A549 (cell line): ENCODE data around the gene SKOR1. TPM values are rescaled to one million over a fixed set of nuclear protein-coding genes. Genes with fewer than 3 reads are reported as not detected.

ENCODE experiments used
- ATAC-seq, 2 experiments: fragments of 200-7000 bp in 1 of 2; fragments of >200 bp in 1 of 2; cut with Nextera tagmentation in 1 of 2; cut with Tn5 transposase in 1 of 2; 3 replicates each; pipeline versions ENCODE4 v1.8.0 to v1.9.1; 2018 to 2020; ENCODE audit warnings: mild to moderate bottlenecking in 1 of 2, moderate library complexity in 1 of 2
- CTCF ChIA-PET: fragments of 300-600 bp; sonication (Branson Sonifier 250); formaldehyde crosslinking; extraction: SDS; loops from one replicate; lab custom pipeline; 2021; ENCODE audit warnings: antibody characterized with exemption, inconsistent platforms; lab: Yijun Ruan, JAX
- POLR2A ChIA-PET: fragments of 350-600 bp; formaldehyde crosslinking; extraction: SDS; loops from one replicate; lab custom pipeline; 2021; ENCODE audit warnings: antibody characterized with exemption, inconsistent platforms; lab: Yijun Ruan, JAX
- DNase-seq, 2 experiments: peaks; one replicate each; pipeline versions ENCODE4 v3.0.0 to v3.0.0-alpha.2; 2011 to 2016; ENCODE audit warnings: low read depth in 1 of 2, low spot score in 1 of 2
- FAIRE-seq: peaks from 2 replicates; lab custom pipeline; 2011; peaks lifted over from hg19 to GRCh38; lab: Jason Lieb, UNC
- H3K27ac ChIP-seq, 2 experiments: fragments of >200 bp; sonication (Bioruptor Twin); formaldehyde crosslinking; 3 replicates each; pipeline ENCODE4 v1.5.1; 2016 to 2017
- H3K4me1 ChIP-seq: fragments of >200 bp; sonication (Bioruptor Twin); formaldehyde crosslinking; 3 replicates; pipeline ENCODE4 v1.6.1; 2016
- H3K4me2 ChIP-seq: fragments of >200 bp; sonication (Bioruptor Twin); formaldehyde crosslinking; 3 replicates; pipeline ENCODE4 v1.6.1; 2016
- H3K4me3 ChIP-seq: fragments of >200 bp; sonication (Bioruptor Twin); formaldehyde crosslinking; 3 replicates; pipeline ENCODE4 v1.5.1; 2016
- H3K9me3 ChIP-seq: fragments of >200 bp; sonication (Bioruptor Twin); formaldehyde crosslinking; 3 replicates; pipeline ENCODE4 v1.6.1; 2016
- CBX2 ChIP-seq: fragments of 200-600 bp; sonication (generic); IDR thresholded peaks from 2 replicates; pipeline ENCODE4 v1.6.1; 2016; ENCODE audit warnings: low read depth, mild to moderate bottlenecking, borderline replicate concordance
- CEBPB ChIP-seq, 2 experiments: fragments of >200 bp in 1 of 2; sonication (Bioruptor Twin) in 1 of 2; formaldehyde crosslinking in 1 of 2; IDR thresholded peaks; 2 replicates each; pipeline ENCODE4 v1.6.1; 2012 to 2016
- EHF ChIP-seq: fragments of 250-450 bp; sonication (Bioruptor Pico); IDR thresholded peaks from 2 replicates; pipeline ENCODE4 v1.5.0; 2020; ENCODE audit warnings: mild to moderate bottlenecking
- FOSL2 ChIP-seq, 2 experiments: fragments of 450-650 bp in 1 of 2; fragments of >200 bp in 1 of 2; sonication (Bioruptor Twin) in 1 of 2; formaldehyde crosslinking; IDR thresholded peaks; 2 replicates each; pipeline versions ENCODE4 v1.5.0 to v1.6.1; 2016 to 2020; ENCODE audit warnings: mild to moderate bottlenecking in 1 of 2, moderate library complexity in 1 of 2
- HDAC2 ChIP-seq: fragments of 200-600 bp; sonication (generic); IDR thresholded peaks from 2 replicates; pipeline ENCODE4 v1.6.1; 2016
- HOXA7 ChIP-seq: fragments of 250-450 bp; sonication (Bioruptor Pico); IDR thresholded peaks from 2 replicates; pipeline ENCODE4 v1.5.0; 2020; ENCODE audit warnings: mild to moderate bottlenecking, moderate library complexity
- HOXB13 ChIP-seq: fragments of 250-450 bp; sonication (Bioruptor Pico); IDR thresholded peaks from 2 replicates; pipeline ENCODE4 v1.5.0; 2020; ENCODE audit warnings: low read depth, mild to moderate bottlenecking, moderate library complexity
- JUN ChIP-seq, 2 experiments: fragments of >200 bp; sonication (Bioruptor Twin); formaldehyde crosslinking; IDR thresholded peaks; 2 replicates in 1 of 2; 3 replicates in 1 of 2; pipeline ENCODE4 v1.6.1; 2016 to 2017
- JUNB ChIP-seq: fragments of >200 bp; sonication (Bioruptor Twin); formaldehyde crosslinking; IDR thresholded peaks from 2 replicates; pipeline ENCODE4 v1.6.1; 2016
- KDM1A ChIP-seq: fragments of 200-600 bp; sonication (generic); IDR thresholded peaks from 2 replicates; pipeline ENCODE4 v1.6.1; 2016; ENCODE audit warnings: low read depth, mild to moderate bottlenecking
- KDM5A ChIP-seq: fragments of 200-600 bp; sonication (generic); IDR thresholded peaks from 2 replicates; pipeline ENCODE4 v1.6.1; 2016; ENCODE audit warnings: antibody characterized with exemption, mild to moderate bottlenecking
- MAFK ChIP-seq: fragments of 450-650 bp; IDR thresholded peaks from 2 replicates; pipeline ENCODE4 v1.6.1; 2014; ENCODE audit not compliant: partially characterized antibody
- MAZ ChIP-seq: fragments of 150-350 bp; IDR thresholded peaks from 2 replicates; pipeline ENCODE4 v1.6.1; 2014; ENCODE audit warnings: antibody characterized with exemption, low read depth, low read length, borderline replicate concordance
- MYC ChIP-seq: IDR thresholded peaks from 2 replicates; pipeline ENCODE4 v1.6.1; 2012; ENCODE audit warnings: mild to moderate bottlenecking, inconsistent platforms, low read length, improper control_type of control experiment, borderline replicate concordance
- NPAS2 ChIP-seq: fragments of 250-450 bp; sonication (Bioruptor Pico); IDR thresholded peaks from 2 replicates; pipeline ENCODE4 v1.8.0; 2022; ENCODE audit warnings: mild to moderate bottlenecking, moderate library complexity, borderline replicate concordance
- NR3C1 ChIP-seq: fragments of >200 bp; sonication (Bioruptor Twin); formaldehyde crosslinking; IDR thresholded peaks from 3 replicates; pipeline ENCODE4 v1.6.1; 2017
- PHF8 ChIP-seq: fragments of 200-600 bp; sonication (generic); IDR thresholded peaks from 2 replicates; pipeline ENCODE4 v1.6.1; 2016; ENCODE audit warnings: low read depth, mild to moderate bottlenecking, antibody characterized with exemption, moderate library complexity, borderline replicate concordance
- RCOR1 ChIP-seq: fragments of 150-350 bp; IDR thresholded peaks from 2 replicates; pipeline ENCODE4 v1.6.1; 2014; ENCODE audit warnings: antibody characterized with exemption, low read length, low read depth
- RFX5 ChIP-seq: fragments of 450-650 bp; IDR thresholded peaks from 2 replicates; pipeline ENCODE4 v1.7.1; 2014; ENCODE audit warnings: antibody characterized with exemption, mild to moderate bottlenecking, moderate library complexity
- RNF2 ChIP-seq: fragments of 200-600 bp; sonication (generic); IDR thresholded peaks from 2 replicates; pipeline ENCODE4 v1.6.1; 2016; ENCODE audit warnings: low read depth, mild to moderate bottlenecking, antibody characterized with exemption, moderate library complexity, borderline replicate concordance
- SMC3 ChIP-seq: fragments of >200 bp; sonication (Bioruptor Twin); formaldehyde crosslinking; IDR thresholded peaks from 3 replicates; pipeline ENCODE4 v1.6.1; 2018; ENCODE audit warnings: inconsistent platforms
- TFCP2L1 ChIP-seq: fragments of 250-450 bp; sonication (Bioruptor Pico); IDR thresholded peaks from 2 replicates; pipeline ENCODE4 v1.5.0; 2021; ENCODE audit warnings: mild to moderate bottlenecking
- TP53 ChIP-seq: fragments of 250-450 bp; sonication (Bioruptor Pico); IDR thresholded peaks from 2 replicates; pipeline ENCODE4 v1.5.0; 2021; ENCODE audit warnings: mild to moderate bottlenecking, moderate library complexity
- ZC3H11A ChIP-seq: fragments of 450-650 bp; IDR thresholded peaks from 2 replicates; pipeline ENCODE4 v1.6.1; 2014; ENCODE audit warnings: antibody characterized with exemption, mild to moderate bottlenecking
- ZFP36 ChIP-seq: fragments of 450-650 bp; IDR thresholded peaks from 2 replicates; pipeline ENCODE4 v1.6.1; 2014; ENCODE audit warnings: borderline replicate concordance; ENCODE audit not compliant: partially characterized antibody
- WGBS: methylation state at CpG from one replicate; pipeline ENCODE4 v1.1.6; 2017; ENCODE audit errors: missing lambda C conversion rate; 5-methylcytosine and 5-hydroxymethylcytosine counted together
- polyA plus RNA-seq, 4 experiments: library from polyadenylated mRNA; depleted of rRNA in 3 of 4; stranded (reverse); fragments of >200 nt; fragmentation: RNase III in 1 of 4; extraction: RNeasy Plus Mini Kit Qiagen cat#74134 plus additional on column Dnase treatment in 1 of 4; gene quantifications; 2 replicates in 3 of 4; 3 replicates in 1 of 4; pipeline ENCODE4 v1.2.3, GENCODE V29; 2011 to 2017
- TF ChIP-seq, protein P1 (sequence below): fragments of 150-350 bp; IDR thresholded peaks from 2 replicates; pipeline ENCODE4 v1.6.1; 2014; ENCODE audit warnings: low read depth, mild to moderate bottlenecking, low read length
- TF ChIP-seq, protein P2 (sequence below): IDR thresholded peaks from 2 replicates; pipeline ENCODE4 v1.6.1; 2012
- TF ChIP-seq, protein P3 (sequence below): IDR thresholded peaks from 2 replicates; pipeline ENCODE4 v1.6.1; 2012
- TF ChIP-seq, protein P4 (sequence below): IDR thresholded peaks from 2 replicates; pipeline ENCODE4 v1.6.1; 2012; ENCODE audit warnings: low read depth, borderline replicate concordance

SKOR1 gene
- polyA plus RNA-seq, 2 of the 4 experiments (the other 2 are of a cell fraction): 0.03 to 0.05 TPM

DNA sequence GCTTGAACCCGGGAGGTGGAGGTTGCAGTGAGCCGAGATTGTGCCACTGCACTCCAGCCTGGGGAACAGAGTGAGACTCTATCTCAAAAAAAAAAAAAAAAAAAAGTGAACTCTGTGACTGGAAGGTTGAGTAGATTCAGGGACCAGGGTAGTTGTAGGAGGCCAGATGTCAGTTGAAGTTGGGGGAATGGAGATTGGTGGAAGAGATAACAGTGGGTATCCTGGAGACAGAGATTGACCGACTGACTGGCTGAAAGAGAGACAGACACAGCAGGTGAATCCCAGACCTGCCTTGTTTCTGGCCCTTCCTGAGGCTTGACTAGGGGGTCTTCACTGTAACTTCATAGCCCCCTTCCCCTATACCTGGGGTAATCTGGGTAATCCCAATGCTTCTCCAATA is 36.7 kb downstream of the SKOR1 start:
- CTCF ChIA-PET: interaction anchor here (0.7 to 5.8 kb wide), 15 partner anchors 11 to 1266 kb away, joined by 3 to 206 read pairs (median 12); no protein-coding TSS in a partner anchor
- 90% methylated on average over 3 of the region's 3 CpGs for WGBS
- no peak overlapping the region for H3K4me2 ChIP-seq
- FAIRE-seq (no peak), ATAC-seq (no peak), DNase-seq (no peak)
- no peak for TF ChIP-seq RNF2
- no peak for TF ChIP-seq FOSL2 (IDR thresholded peaks at IDR 0.05)
- no peak for TF ChIP-seq FOSL2 (CRISPR knock-in tag; IDR thresholded peaks at IDR 0.05)
- H3K4me1 ChIP-seq: peaks cover 10% of the 10 kb centered on the region; the same call in 2 of the 3 replicates
- no peak overlapping the region for H3K27ac ChIP-seq
- POLR2A ChIA-PET: no interaction called here
- H3K4me3 ChIP-seq: no peak overlapping the region
- no peaks in the 10 kb centered on the region for H3K9me3 ChIP-seq

DNA sequence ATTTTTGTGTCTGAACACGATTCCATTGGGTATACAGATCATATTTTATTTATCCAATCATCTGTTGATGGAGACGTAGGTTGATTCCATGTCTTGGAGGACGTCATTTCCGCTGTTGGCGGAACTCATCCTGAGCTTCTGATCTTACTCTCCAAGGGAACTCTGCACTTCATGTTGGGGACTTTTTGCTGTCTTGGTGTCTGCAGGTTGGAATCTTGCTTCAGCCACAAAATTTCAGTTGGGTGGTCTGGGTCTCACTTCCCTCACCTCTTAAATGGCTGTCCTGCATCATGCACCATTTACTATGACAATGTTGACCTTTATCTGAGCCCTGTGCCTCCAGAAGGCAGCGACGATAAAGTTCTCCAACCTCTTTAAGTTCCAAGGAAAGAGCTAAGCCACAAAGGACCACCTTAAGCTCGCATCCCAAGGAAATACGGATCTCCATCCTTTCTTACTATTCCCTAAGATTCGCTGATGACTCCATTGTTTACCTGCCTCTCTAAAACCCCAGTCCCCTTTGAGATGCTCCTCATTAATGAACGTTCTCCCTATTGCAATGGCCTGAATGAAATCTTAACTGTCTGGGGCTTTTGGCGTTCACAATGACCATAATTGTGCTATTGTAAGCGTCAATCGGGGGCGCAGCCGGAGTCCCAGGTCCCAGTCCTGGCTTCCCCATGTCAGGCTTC is 37.6 kb downstream of the SKOR1 start:
- DNase-seq (no peak), ATAC-seq (peak; percentile 2 to 21; a peak in 3 of 6 replicates), FAIRE-seq (no peak)
- Histone ChIP-seq H3K4me1 (peaks cover 10% of the 10 kb centered on the region; the same call in 2 of the 3 replicates), H3K27ac (peak overlapping the region; percentile 78 to 89), H3K4me2 (peak overlapping the region; percentile 68), H3K9me3 (no peaks in the 10 kb centered on the region), H3K4me3 (no peak overlapping the region)
- POLR2A ChIA-PET: interaction anchor here (0.5 to 1.8 kb wide), 3 partner anchors 167 to 292 kb away, joined by 5 to 8 read pairs (median 7); partner anchors contain the start of gene PIAS1
- no peak for TF ChIP-seq JUNB
- no peak for TF ChIP-seq HDAC2
- no peak for TF ChIP-seq KDM1A
- TF ChIP-seq HOXA7 (CRISPR knock-in tag): no peak
- no peak for TF ChIP-seq RFX5
- no peak for TF ChIP-seq MYC
- no peak for TF ChIP-seq CEBPB (IDR thresholded peaks at IDR 0.05)
- TF ChIP-seq NR3C1: no peak
- TF ChIP-seq SMC3: no peak
- no peak for TF ChIP-seq TFCP2L1
- no peak for TF ChIP-seq PHF8
- no peak for TF ChIP-seq EHF
- no peak for TF ChIP-seq FOSL2 (IDR thresholded peaks at IDR 0.05)
- TF ChIP-seq FOSL2 (CRISPR knock-in tag; IDR thresholded peaks at IDR 0.05): no peak
- no peak for TF ChIP-seq KDM5A
- TF ChIP-seq MAZ: no peak
- no peak for TF ChIP-seq HOXB13 (CRISPR knock-in tag)
- 60% methylated on average over 16 of the region's 16 CpGs for WGBS
- CTCF ChIA-PET: interaction anchor here (0.5 to 5.8 kb wide), 76 partner anchors 12 to 458 kb away, joined by 3 to 206 read pairs (median 5); partner anchors contain the start of genes CALML4 and PIAS1

DNA sequence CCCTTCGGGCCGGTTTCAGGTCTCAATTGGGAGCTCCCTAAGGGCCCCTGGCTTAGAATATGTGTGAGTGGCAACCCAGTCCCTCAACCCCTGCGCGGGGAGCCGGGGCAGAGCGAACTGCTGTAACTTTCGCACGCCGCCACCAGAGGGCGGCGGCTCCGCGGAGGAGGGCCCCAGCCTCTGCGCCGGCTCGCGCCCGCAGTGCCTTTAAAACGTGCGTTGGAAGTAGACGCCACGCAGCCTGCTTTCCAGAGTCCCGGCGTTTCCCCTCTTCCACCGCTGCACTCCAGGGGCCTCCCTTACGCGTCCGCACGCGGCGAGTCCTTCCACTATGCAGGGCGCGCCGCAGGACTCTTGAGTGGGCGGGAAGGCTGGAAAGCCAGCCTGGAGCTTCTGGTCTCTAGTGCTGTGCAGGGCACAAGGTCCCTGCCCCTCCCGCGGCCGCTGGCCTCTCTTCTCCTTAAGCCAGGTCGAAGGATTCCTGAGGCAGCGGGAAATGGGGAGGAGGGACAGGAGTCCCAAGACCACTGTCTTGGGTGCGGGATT is 38.2 kb downstream of the SKOR1 start:
- Histone ChIP-seq H3K4me3 (peak overlapping the region; percentile 40), H3K4me2 (peak overlapping the region; percentile 68), H3K27ac (peak overlapping the region; percentile 78 to 89), H3K9me3 (no peaks in the 10 kb centered on the region), H3K4me1 (peaks cover 10% of the 10 kb centered on the region; the same call in 2 of the 3 replicates)
- peak; percentile 97 for ATAC-seq
- WGBS: 5% methylated on average over 22 of the region's 41 CpGs
- CTCF ChIA-PET: interaction anchor here (0.5 to 5.8 kb wide), 87 partner anchors 12 to 459 kb away, joined by 3 to 206 read pairs (median 5); partner anchors contain the start of genes CALML4 and PIAS1
- FAIRE-seq: no peak
- POLR2A ChIA-PET: interaction anchor here (0.7 to 1.8 kb wide), 4 partner anchors 20 to 292 kb away, joined by 3 to 8 read pairs (median 5); partner anchors contain the start of gene PIAS1
- peak; percentile 82 to 87 for DNase-seq
- TF ChIP-seq, protein P1, sequence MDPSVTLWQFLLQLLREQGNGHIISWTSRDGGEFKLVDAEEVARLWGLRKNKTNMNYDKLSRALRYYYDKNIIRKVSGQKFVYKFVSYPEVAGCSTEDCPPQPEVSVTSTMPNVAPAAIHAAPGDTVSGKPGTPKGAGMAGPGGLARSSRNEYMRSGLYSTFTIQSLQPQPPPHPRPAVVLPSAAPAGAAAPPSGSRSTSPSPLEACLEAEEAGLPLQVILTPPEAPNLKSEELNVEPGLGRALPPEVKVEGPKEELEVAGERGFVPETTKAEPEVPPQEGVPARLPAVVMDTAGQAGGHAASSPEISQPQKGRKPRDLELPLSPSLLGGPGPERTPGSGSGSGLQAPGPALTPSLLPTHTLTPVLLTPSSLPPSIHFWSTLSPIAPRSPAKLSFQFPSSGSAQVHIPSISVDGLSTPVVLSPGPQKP: no peak
- no peak for TF ChIP-seq ZFP36
- TF ChIP-seq, protein P2, sequence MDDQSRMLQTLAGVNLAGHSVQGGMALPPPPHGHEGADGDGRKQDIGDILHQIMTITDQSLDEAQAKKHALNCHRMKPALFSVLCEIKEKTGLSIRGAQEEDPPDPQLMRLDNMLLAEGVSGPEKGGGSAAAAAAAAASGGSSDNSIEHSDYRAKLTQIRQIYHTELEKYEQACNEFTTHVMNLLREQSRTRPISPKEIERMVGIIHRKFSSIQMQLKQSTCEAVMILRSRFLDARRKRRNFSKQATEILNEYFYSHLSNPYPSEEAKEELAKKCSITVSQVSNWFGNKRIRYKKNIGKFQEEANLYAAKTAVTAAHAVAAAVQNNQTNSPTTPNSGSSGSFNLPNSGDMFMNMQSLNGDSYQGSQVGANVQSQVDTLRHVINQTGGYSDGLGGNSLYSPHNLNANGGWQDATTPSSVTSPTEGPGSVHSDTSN: no peak
- TF ChIP-seq MAFK: no peak
- TF ChIP-seq HDAC2: no peak
- TF ChIP-seq RCOR1: no peak
- TF ChIP-seq PHF8: no peak
- TF ChIP-seq, protein P3, sequence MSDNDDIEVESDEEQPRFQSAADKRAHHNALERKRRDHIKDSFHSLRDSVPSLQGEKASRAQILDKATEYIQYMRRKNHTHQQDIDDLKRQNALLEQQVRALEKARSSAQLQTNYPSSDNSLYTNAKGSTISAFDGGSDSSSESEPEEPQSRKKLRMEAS: peak; percentile 88
- no peak; the same call in 1 of the 2 replicates for TF ChIP-seq MAZ
- TF ChIP-seq, protein P4, sequence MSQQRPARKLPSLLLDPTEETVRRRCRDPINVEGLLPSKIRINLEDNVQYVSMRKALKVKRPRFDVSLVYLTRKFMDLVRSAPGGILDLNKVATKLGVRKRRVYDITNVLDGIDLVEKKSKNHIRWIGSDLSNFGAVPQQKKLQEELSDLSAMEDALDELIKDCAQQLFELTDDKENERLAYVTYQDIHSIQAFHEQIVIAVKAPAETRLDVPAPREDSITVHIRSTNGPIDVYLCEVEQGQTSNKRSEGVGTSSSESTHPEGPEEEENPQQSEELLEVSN: peak; percentile 82
- no peak for TF ChIP-seq FOSL2 (IDR thresholded peaks at IDR 0.05)
- TF ChIP-seq FOSL2 (CRISPR knock-in tag; IDR thresholded peaks at IDR 0.05): peak; percentile 7; the same call in 1 of the 2 replicates
- TF ChIP-seq JUN (IDR thresholded peaks at IDR 0.05): peak in 1 of 2 experiments; percentile 52; a peak in 2 of 5 replicates
- TF ChIP-seq CBX2: no peak
- TF ChIP-seq TP53 (CRISPR knock-in tag): peak; percentile 59; the same call in 1 of the 2 replicates
- TF ChIP-seq ZC3H11A: no peak
- 0 out of 2 replicates have a peak, but pooled peaks have one; percentile 43 for TF ChIP-seq NPAS2 (CRISPR knock-in tag)
